Mesodermal cell (in vitro differentiated cells): ENCODE measurements around the gene GRK2.

Source experiments
- H3K27ac ChIP-seq: 2 replicates; pipeline ENCODE4 v1.7.0; 2013; ENCODE audit warnings: mild to moderate bottlenecking, low read depth, low read length, moderate library complexity; ENCODE audit not compliant: severe bottlenecking
- H3K36me3 ChIP-seq: 2 replicates; pipeline ENCODE4 v1.7.1; 2013; ENCODE audit warnings: mild to moderate bottlenecking, low read length, moderate library complexity; ENCODE audit not compliant: control insufficient read depth, insufficient read depth
- H3K4me1 ChIP-seq: one replicate; pipeline ENCODE4 v1.7.1; 2013; ENCODE audit warnings: mild to moderate bottlenecking, low read length; ENCODE audit not compliant: insufficient read depth, control insufficient read depth, poor library complexity, severe bottlenecking
- H3K4me3 ChIP-seq: 2 replicates; pipeline ENCODE4 v1.7.0; 2013; ENCODE audit warnings: low read length, control low read depth, mild to moderate bottlenecking; ENCODE audit not compliant: insufficient read depth, poor library complexity, severe bottlenecking; ENCODE audit errors: extremely low read depth
- H3K9me3 ChIP-seq: 2 replicates; pipeline ENCODE4 v1.7.1; 2013; ENCODE audit warnings: mild to moderate bottlenecking, low read length, moderate library complexity; ENCODE audit not compliant: control insufficient read depth
- WGBS, 2 experiments: methylation state at CpG; one replicate each; pipeline ENCODE4 v1.1.5; 2013; ENCODE audit warnings: missing lambda C conversion rate in 2 of 2; ENCODE audit not compliant: insufficient coverage in 2 of 2; 5-methylcytosine and 5-hydroxymethylcytosine counted together

The GRK2 gene

DNA sequence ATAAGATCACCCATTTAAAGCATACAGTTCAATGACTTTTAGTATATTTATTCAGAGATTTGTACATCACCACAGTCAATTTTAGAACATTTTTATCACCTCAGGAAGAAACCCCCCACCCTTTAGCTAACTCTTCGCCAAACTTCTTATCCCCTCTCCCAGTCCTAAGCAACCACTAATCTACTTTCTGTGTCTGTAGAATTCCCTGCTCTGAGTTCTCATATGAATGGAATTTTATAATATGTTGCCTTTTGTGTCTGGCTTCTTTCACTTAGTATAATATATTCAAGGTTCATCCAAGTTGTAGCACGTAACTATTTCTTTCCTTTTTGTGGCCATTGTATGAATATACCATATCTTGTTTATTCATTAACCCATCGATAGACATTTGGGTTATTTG, 26.4 kb downstream of the GRK2 start:
- Histone ChIP-seq H3K36me3 (peaks cover 72% of the 10 kb centered on the region), H3K27ac (no peak overlapping the region), H3K4me3 (no peak overlapping the region), H3K9me3 (peaks cover 14% of the 10 kb centered on the region), H3K4me1 (peaks cover 11% of the 10 kb centered on the region)
- no CpG with 5 or more reads among the region's 3 CpGs for WGBS, 2 experiments

DNA sequence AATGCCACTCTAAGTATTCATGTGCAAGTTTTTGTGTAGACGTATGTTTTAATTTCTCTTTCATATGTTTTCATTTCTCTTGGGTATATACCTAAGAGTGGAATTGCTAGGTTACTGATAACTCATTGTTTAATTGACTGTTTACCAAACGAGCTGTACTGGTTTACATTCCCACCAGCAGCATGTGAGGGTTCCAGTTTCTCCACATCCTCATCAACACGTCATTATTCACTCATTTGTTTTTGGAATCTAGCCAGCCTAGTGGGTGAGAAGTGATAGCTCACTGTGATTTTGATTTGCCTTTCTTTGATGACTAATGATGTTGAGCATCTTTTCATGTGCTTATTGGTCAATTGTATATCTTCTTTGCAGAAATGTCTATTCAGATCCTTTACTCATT, 26.8 kb downstream of the GRK2 start:
- Histone ChIP-seq H3K4me1 (peaks cover 7% of the 10 kb centered on the region), H3K4me3 (no peak overlapping the region), H3K36me3 (peaks cover 72% of the 10 kb centered on the region), H3K9me3 (peaks cover 14% of the 10 kb centered on the region), H3K27ac (no peak overlapping the region)
- 70% methylated on average over 2 of the region's 3 CpGs; no CpG with 5 or more reads in 1 of the 2 experiments for WGBS, 2 experiments

DNA sequence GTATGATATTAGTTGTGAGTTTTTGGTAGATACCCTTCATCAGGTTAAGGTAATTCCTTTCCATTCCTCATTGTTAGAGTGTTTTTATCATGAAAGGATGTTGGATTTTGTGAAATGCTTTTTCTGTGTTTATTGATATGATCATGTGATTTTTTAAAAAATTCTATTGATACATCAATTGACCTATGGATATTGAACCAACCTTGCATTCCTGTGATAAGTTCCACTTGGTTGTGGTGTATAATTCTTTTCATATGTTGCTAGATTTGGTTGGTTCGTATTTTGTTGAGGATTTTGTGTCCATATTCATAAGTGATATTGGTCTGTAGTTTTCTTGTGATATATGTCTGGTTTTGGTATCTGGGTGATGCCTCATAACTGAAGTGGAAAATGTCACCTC, 29.6 kb downstream of the GRK2 start:
- WGBS, 2 experiments = 89% methylated on average over 1 of the region's 1 CpG; no CpG with 5 or more reads in 1 of the 2 experiments
- Histone ChIP-seq H3K4me3 (no peak overlapping the region), H3K9me3 (peaks cover 14% of the 10 kb centered on the region), H3K36me3 (peaks cover 92% of the 10 kb centered on the region), H3K27ac (no peak overlapping the region), H3K4me1 (no peaks in the 10 kb centered on the region)

DNA sequence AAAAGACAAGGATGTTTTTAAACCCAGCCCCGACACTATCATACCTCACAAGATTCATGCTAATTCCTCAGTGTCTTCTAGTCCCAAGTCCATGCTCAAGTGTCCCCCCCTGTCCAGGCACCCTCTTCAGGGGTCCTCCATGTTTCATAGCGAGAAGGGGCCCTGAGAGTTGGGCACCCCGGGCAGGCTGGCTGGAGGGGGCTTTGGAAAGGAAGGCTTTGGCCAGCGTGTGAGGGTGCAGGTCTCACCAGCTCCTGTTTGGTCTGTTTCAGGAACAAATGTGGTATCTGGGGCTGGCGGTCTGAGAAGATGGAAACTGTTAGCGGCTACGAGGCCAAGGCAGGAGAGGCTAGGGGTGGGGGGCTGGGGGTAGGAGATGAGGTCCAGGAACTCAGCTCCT, 32.5 kb downstream of the GRK2 start:
- peaks cover 14% of the 10 kb centered on the region for H3K9me3 ChIP-seq
- H3K27ac ChIP-seq = no peak overlapping the region
- peaks cover 20% of the 10 kb centered on the region for H3K4me1 ChIP-seq
- H3K4me3 ChIP-seq = no peak overlapping the region
- 57 to 100% methylated on average over 1 to 3 of the region's 7 CpGs for WGBS, 2 experiments
- peaks cover 78% of the 10 kb centered on the region for H3K36me3 ChIP-seq

DNA sequence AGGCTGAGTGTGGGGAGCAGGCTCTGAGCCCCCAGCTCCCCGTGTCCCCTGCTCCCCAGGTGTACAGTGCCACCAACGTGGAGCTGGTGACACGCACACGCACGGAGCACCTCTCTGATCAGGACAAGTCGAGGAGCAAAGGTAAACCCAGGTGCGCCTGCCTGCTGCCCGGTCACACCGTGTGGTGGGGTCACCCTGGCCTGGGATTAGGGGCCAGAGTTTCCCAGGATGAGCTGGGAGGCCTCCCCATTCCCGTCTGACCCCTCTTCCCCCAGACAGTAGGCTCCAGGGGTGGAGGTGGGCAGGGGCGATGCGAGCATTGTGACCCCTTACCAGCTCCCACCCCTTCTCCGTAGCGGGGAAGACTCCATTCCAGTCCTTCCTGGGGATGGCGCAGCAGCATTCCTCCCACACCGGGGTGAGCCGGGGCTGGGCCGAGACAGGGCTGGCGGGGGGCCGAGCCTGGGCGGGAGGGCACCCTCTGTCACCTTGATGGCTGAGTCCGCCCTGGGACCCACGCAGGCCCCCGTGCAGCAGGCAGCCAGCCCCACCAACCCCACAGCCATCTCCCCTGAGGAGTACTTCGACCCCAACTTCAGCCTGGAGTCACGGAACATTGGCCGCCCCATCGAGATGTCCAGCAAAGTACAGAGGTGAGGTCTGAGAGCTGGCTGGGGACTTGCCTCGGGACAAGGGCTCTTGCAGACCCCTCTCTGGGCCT, 33.4 kb downstream of the GRK2 start:
- H3K27ac ChIP-seq = no peak overlapping the region
- H3K9me3 ChIP-seq = peaks cover 14% of the 10 kb centered on the region
- no peak overlapping the region for H3K4me3 ChIP-seq
- H3K4me1 ChIP-seq = peaks cover 20% of the 10 kb centered on the region
- WGBS, 2 experiments = 95 to 96% methylated on average over 21 to 22 of the region's 29 CpGs
- H3K36me3 ChIP-seq = peaks cover 70% of the 10 kb centered on the region

DNA sequence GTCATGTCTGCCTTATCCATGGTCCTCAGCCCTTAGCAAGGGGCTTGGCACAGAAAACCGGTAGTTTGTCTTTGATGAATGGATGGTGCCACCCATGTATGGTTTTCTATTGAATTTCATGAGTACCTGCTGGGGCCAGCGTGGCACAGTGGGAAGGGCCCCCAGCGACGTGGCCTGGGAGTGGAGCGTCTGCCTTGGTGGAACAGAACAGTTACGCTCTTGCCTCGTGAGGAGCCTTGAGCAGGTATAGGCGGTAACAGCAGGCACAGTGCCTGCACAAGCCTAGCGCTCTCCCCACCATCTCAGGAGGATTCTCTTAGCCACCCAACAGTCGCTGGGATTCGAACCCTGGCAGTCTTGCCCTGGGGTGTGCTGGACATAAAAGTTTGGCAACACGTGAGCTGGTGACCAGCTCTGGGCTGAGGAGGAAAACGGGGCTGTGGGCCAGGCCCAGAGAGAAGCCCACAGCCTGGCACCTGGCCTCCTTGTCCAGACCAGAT, 34.0 kb downstream of the GRK2 start:
- Histone ChIP-seq H3K9me3 (peaks cover 10% of the 10 kb centered on the region), H3K36me3 (peaks cover 63% of the 10 kb centered on the region), H3K4me3 (no peak overlapping the region), H3K4me1 (peaks cover 20% of the 10 kb centered on the region), H3K27ac (no peak overlapping the region)
- WGBS, 2 experiments = 97 to 98% methylated on average over 13 of the region's 13 CpGs

DNA sequence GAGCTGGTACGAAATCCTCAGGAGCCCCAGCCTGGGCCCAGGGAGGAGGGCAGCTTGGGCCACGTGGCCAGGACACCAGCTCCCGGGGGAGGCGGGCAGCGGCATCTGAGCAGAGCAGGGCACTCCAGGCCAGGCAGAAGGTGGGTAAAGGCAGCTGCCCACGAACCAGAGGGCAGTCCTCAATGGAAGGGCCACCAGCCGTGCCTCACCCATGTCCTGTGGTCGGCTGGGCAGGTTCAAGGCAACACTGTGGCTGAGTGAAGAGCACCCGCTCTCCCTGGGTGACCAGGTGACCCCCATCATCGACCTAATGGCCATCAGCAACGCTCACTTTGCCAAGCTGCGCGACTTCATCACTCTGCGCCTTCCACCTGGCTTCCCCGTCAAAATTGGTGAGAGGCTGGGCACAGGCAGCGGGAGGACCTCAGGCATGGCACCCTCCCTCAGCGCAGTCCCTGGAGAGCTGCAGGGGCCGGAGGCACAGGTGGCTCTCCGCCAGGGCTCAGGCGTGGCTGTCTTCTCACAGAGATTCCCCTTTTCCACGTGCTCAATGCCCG, 34.6 kb downstream of the GRK2 start:
- 94 to 95% methylated on average over 19 to 22 of the region's 22 CpGs for WGBS, 2 experiments

DNA sequence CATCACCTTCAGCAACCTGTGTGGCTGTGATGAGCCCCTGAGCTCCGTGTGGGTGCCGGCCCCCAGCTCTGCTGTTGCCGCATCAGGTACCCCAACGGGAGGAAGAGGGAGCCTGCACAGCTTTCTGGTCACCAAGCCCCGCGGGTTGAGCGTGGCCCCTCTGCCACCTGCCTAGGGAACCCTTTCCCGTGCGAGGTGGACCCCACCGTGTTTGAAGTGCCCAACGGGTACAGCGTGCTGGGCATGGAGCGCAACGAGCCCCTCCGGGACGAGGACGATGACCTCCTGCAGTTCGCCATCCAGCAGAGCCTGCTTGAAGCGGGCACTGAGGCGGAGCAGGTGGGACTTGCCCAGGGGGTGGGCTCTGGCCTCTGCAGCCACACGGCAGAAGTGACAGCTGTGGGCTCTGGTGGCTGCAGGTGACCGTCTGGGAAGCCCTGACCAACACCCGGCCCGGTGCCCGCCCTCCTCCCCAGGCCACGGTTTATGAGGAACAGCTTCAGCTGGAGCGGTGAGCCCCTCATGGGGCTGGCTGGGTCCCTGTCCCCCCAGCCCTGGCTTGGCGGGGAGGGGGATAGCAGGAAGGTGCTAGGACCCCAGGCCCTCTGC, 35.1 kb downstream of the GRK2 start:
- H3K4me3 ChIP-seq = no peak overlapping the region
- H3K9me3 ChIP-seq = no peaks in the 10 kb centered on the region
- peaks cover 52% of the 10 kb centered on the region for H3K36me3 ChIP-seq
- WGBS, 2 experiments = 92 to 93% methylated on average over 26 to 27 of the region's 28 CpGs
- H3K27ac ChIP-seq = no peak overlapping the region
- H3K4me1 ChIP-seq = peaks cover 20% of the 10 kb centered on the region

More for the DNA sequence above, 34.6 kb downstream of the GRK2 start:
- H3K4me3 ChIP-seq = no peak overlapping the region
- no peak overlapping the region for H3K27ac ChIP-seq
- H3K4me1 ChIP-seq = peaks cover 20% of the 10 kb centered on the region
- peaks cover 4% of the 10 kb centered on the region for H3K9me3 ChIP-seq
- peaks cover 58% of the 10 kb centered on the region for H3K36me3 ChIP-seq

DNA sequence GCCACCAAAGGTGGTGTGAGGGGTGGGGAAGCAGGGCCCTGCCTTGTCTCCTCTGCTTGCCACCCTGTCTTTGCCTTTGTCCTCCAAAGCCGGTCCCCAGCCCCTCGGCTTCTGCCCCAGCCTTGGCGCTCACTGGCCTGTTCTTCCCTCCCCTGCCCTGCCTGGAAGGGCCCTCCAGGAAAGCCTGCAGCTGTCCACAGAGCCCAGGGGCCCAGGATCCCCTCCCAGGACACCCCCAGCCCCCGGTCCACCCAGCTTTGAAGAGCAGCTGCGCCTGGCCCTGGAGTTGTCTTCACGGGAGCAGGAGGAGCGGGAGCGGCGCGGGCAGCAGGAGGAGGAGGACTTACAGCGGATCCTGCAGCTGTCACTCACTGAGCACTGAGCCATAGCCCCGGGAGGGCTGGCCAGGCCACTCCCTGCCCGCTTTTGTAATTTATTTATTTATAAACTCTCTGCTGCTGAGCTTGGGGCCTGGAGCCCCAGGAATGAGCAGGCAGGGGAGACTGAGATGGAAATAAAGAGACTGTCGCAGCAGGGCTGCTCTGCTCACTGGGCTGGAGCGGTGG, 35.8 kb downstream of the GRK2 start:
- peaks cover 20% of the 10 kb centered on the region for H3K4me1 ChIP-seq
- WGBS, 2 experiments = 33 to 36% methylated on average over 10 to 12 of the region's 15 CpGs
- H3K9me3 ChIP-seq = no peaks in the 10 kb centered on the region
- H3K4me3 ChIP-seq = peak overlapping the region; percentile 60
- H3K27ac ChIP-seq = peak overlapping the region; percentile 16
- H3K36me3 ChIP-seq = peaks cover 46% of the 10 kb centered on the region

DNA sequence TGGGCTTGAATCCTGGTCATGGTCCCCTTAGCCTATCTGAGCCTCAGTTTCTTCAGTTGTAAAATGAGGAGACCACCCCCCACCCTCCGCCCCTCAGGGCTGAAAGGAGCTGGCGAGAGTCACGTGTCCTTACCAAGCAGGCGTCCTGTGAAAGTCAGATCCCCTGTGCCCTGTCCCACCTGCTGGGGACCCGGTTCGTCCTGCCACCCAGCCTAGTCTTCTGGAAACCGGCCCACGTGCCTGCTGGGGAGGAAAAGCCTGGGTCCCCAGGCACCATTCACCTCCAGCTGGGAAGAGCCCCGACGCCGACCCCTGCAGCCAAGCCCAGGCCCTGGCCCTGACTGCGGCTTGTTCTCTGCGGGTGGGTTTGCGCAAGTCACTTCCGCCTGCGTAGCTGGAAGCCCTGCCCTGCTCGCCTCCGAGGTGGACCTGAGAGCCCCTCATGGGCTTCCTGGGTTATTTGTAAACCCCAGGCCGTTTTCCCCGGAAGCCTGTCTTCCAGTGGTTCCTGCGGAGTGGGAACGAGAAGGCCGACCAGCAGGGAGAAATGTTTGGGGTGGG, 36.4 kb downstream of the GRK2 start:
- peak overlapping the region; percentile 60 for H3K4me3 ChIP-seq
- no peaks in the 10 kb centered on the region for H3K9me3 ChIP-seq
- peaks cover 43% of the 10 kb centered on the region for H3K36me3 ChIP-seq
- H3K27ac ChIP-seq = peak overlapping the region; percentile 23
- WGBS, 2 experiments = 21 to 24% methylated on average over 18 to 20 of the region's 23 CpGs
- peaks cover 20% of the 10 kb centered on the region for H3K4me1 ChIP-seq
